HUES6 (cell line): Measurements from ENCODE around the gene PIK3CB.
A peak's percentile ranks its signal among the peaks of the same experiment; 100 is the strongest.
"Not testable (repeated sequence)": the region's sequence is repeated elsewhere in the genome, so short reads cannot be mapped to it uniquely, and the experiment has no call there.

Experiments used
- H3K27ac ChIP-seq: 2 replicates; pipeline ENCODE4 v1.7.0; 2013; ENCODE audit warnings: low read depth, mild to moderate bottlenecking, low read length, inconsistent platforms
- H3K27me3 ChIP-seq: 2 replicates; pipeline ENCODE4 v1.6.1; 2013; ENCODE audit warnings: low read length; ENCODE audit not compliant: control insufficient read depth, insufficient read depth
- H3K36me3 ChIP-seq: 2 replicates; pipeline ENCODE4 v1.6.1; 2013; ENCODE audit warnings: low read length; ENCODE audit not compliant: control insufficient read depth, insufficient read depth
- H3K4me1 ChIP-seq: 2 replicates; pipeline ENCODE4 v1.6.1; 2013; ENCODE audit warnings: low read length; ENCODE audit not compliant: control insufficient read depth, insufficient read depth
- H3K4me3 ChIP-seq: 2 replicates; pipeline ENCODE4 v1.5.1; 2013; ENCODE audit warnings: low read depth, low read length
- H3K9ac ChIP-seq: one replicate; pipeline ENCODE4 v1.6.1; 2013; ENCODE audit warnings: mild to moderate bottlenecking, low read length
- H3K9me3 ChIP-seq: 2 replicates; pipeline ENCODE4 v1.6.1; 2013; ENCODE audit warnings: low read depth, low read length; ENCODE audit not compliant: control insufficient read depth, insufficient read depth

The PIK3CB gene

GRCh38 chr3:138609898-138610266, 224.8 kb downstream of the PIK3CB start:
- no peak overlapping the region for H3K27ac ChIP-seq
- peak overlapping the region; percentile 86 for H3K4me3 ChIP-seq
- H3K4me1 ChIP-seq, result peaks cover 9% of the 10 kb centered on the region
- no peaks in the 10 kb centered on the region for H3K36me3 ChIP-seq
- no peaks in the 10 kb centered on the region; the same call in 1 of the 2 replicates for H3K27me3 ChIP-seq
- no peak overlapping the region for H3K9ac ChIP-seq
- no peaks in the 10 kb centered on the region for H3K9me3 ChIP-seq

- peaks cover 9% of the 10 kb centered on the region for H3K4me1 ChIP-seq
- peak within 1 kb of the TSS; percentile 91 for H3K9ac ChIP-seq
- H3K36me3 ChIP-seq, result no peaks in the 10 kb centered on the region
- H3K27me3 ChIP-seq, result no peaks in the 10 kb centered on the region; the same call in 1 of the 2 replicates
- peak within 1 kb of the TSS; percentile 90 for H3K27ac ChIP-seq
- H3K9me3 ChIP-seq, result no peaks in the 10 kb centered on the region
- H3K4me3 ChIP-seq, result peak within 1 kb of the TSS; percentile 86
Observed at GRCh38 chr3:138608322-138609135, 226.2 kb downstream of the PIK3CB start, which contains the start of gene FAIM. Gene FAIM (plus strand): TSS chr3:138608771. CDS start chr3:138619727, 10,956 bp downstream.

- peaks cover 14% of the 10 kb centered on the region for H3K9me3 ChIP-seq
- H3K27me3 ChIP-seq, H3K4me3 ChIP-seq, H3K27ac ChIP-seq, H3K9ac ChIP-seq, H3K36me3 ChIP-seq, H3K4me1 ChIP-seq: not testable (repeated sequence)
Observed at GRCh38 chr3:138604106-138604595, 230.6 kb downstream of the PIK3CB start.
